ENCODE data around the gene DNAH2.

DNA sequence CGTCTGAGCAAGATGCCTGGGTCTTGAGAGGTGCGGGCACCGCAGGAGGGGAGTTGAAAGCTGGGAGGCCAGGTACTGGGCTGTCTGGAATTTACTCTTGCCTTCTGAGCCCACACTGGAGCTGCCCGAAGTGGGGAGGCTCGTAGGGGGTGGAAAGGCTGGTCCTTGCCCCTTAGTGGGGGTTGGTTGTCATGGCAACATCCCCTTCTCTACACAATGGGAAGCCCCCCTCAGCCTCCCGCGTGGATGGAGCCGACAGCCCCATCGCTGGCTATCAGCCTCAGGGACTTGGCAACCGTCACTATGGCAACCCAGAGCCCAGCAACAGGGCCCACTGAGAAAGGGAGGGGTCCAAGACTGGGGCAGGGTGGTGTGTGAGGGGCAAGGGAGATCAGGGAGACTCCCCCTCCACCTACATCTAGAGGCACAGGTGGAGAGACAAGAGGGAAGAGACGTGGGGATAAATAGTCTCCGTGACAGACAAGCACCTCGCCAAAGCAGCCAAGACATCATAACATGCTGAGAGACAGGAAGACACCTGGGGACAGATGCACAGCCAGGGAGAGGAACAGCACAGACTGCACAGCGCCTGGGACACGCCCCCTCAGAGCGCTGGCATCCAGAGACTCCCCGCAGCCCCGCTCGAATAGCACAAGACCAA lies 5.3 kb upstream of the DNAH2 start:
- no peak for TF ChIP-seq ZNF331 (CRISPR knock-in tag; IDR thresholded peaks at IDR 0.05; ENCODE audit: low read depth)
- TF ChIP-seq, protein P1, sequence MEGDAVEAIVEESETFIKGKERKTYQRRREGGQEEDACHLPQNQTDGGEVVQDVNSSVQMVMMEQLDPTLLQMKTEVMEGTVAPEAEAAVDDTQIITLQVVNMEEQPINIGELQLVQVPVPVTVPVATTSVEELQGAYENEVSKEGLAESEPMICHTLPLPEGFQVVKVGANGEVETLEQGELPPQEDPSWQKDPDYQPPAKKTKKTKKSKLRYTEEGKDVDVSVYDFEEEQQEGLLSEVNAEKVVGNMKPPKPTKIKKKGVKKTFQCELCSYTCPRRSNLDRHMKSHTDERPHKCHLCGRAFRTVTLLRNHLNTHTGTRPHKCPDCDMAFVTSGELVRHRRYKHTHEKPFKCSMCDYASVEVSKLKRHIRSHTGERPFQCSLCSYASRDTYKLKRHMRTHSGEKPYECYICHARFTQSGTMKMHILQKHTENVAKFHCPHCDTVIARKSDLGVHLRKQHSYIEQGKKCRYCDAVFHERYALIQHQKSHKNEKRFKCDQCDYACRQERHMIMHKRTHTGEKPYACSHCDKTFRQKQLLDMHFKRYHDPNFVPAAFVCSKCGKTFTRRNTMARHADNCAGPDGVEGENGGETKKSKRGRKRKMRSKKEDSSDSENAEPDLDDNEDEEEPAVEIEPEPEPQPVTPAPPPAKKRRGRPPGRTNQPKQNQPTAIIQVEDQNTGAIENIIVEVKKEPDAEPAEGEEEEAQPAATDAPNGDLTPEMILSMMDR (conservative IDR thresholded peaks at IDR 0.05; ENCODE audit: low read depth in 2 of 2): no peak
- TF ChIP-seq EZH2phosphoT487 (IDR thresholded peaks at IDR 0.05; ENCODE audit: unreplicated experiment): no peak
- TF ChIP-seq POLR2AphosphoS5 (IDR thresholded peaks at IDR 0.05; ENCODE audit: low read depth): no peak
- TF ChIP-seq NANOG (IDR thresholded peaks at IDR 0.05; ENCODE audit: borderline replicate concordance): no peak
- TF ChIP-seq EZH2 (IDR thresholded peaks at IDR 0.05; ENCODE audit: low read depth, unreplicated experiment): no peak
- TF ChIP-seq, protein P2, sequence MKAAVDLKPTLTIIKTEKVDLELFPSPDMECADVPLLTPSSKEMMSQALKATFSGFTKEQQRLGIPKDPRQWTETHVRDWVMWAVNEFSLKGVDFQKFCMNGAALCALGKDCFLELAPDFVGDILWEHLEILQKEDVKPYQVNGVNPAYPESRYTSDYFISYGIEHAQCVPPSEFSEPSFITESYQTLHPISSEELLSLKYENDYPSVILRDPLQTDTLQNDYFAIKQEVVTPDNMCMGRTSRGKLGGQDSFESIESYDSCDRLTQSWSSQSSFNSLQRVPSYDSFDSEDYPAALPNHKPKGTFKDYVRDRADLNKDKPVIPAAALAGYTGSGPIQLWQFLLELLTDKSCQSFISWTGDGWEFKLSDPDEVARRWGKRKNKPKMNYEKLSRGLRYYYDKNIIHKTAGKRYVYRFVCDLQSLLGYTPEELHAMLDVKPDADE (IDR thresholded peaks at IDR 0.05): no peak
- TF ChIP-seq, protein P3, sequence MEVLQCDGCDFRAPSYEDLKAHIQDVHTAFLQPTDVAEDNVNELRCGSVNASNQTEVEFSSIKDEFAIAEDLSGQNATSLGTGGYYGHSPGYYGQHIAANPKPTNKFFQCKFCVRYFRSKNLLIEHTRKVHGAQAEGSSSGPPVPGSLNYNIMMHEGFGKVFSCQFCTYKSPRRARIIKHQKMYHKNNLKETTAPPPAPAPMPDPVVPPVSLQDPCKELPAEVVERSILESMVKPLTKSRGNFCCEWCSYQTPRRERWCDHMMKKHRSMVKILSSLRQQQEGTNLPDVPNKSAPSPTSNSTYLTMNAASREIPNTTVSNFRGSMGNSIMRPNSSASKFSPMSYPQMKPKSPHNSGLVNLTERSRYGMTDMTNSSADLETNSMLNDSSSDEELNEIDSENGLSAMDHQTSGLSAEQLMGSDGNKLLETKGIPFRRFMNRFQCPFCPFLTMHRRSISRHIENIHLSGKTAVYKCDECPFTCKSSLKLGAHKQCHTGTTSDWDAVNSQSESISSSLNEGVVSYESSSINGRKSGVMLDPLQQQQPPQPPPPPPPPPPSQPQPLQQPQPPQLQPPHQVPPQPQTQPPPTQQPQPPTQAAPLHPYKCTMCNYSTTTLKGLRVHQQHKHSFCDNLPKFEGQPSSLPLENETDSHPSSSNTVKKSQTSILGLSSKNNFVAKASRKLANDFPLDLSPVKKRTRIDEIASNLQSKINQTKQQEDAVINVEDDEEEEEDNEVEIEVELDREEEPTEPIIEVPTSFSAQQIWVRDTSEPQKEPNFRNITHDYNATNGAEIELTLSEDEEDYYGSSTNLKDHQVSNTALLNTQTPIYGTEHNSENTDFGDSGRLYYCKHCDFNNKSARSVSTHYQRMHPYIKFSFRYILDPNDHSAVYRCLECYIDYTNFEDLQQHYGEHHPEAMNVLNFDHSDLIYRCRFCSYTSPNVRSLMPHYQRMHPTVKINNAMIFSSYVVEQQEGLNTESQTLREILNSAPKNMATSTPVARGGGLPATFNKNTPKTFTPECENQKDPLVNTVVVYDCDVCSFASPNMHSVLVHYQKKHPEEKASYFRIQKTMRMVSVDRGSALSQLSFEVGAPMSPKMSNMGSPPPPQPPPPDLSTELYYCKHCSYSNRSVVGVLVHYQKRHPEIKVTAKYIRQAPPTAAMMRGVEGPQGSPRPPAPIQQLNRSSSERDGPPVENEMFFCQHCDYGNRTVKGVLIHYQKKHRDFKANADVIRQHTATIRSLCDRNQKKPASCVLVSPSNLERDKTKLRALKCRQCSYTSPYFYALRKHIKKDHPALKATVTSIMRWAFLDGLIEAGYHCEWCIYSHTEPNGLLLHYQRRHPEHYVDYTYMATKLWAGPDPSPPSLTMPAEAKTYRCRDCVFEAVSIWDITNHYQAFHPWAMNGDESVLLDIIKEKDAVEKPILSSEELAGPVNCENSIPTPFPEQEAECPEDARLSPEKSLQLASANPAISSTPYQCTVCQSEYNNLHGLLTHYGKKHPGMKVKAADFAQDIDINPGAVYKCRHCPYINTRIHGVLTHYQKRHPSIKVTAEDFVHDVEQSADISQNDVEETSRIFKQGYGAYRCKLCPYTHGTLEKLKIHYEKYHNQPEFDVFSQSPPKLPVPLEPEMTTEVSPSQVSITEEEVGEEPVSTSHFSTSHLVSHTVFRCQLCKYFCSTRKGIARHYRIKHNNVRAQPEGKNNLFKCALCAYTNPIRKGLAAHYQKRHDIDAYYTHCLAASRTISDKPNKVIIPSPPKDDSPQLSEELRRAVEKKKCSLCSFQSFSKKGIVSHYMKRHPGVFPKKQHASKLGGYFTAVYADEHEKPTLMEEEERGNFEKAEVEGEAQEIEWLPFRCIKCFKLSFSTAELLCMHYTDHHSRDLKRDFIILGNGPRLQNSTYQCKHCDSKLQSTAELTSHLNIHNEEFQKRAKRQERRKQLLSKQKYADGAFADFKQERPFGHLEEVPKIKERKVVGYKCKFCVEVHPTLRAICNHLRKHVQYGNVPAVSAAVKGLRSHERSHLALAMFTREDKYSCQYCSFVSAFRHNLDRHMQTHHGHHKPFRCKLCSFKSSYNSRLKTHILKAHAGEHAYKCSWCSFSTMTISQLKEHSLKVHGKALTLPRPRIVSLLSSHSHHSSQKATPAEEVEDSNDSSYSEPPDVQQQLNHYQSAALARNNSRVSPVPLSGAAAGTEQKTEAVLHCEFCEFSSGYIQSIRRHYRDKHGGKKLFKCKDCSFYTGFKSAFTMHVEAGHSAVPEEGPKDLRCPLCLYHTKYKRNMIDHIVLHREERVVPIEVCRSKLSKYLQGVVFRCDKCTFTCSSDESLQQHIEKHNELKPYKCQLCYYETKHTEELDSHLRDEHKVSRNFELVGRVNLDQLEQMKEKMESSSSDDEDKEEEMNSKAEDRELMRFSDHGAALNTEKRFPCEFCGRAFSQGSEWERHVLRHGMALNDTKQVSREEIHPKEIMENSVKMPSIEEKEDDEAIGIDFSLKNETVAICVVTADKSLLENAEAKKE (CRISPR knock-in tag; IDR thresholded peaks at IDR 0.05): no peak
- TF ChIP-seq, protein P4, sequence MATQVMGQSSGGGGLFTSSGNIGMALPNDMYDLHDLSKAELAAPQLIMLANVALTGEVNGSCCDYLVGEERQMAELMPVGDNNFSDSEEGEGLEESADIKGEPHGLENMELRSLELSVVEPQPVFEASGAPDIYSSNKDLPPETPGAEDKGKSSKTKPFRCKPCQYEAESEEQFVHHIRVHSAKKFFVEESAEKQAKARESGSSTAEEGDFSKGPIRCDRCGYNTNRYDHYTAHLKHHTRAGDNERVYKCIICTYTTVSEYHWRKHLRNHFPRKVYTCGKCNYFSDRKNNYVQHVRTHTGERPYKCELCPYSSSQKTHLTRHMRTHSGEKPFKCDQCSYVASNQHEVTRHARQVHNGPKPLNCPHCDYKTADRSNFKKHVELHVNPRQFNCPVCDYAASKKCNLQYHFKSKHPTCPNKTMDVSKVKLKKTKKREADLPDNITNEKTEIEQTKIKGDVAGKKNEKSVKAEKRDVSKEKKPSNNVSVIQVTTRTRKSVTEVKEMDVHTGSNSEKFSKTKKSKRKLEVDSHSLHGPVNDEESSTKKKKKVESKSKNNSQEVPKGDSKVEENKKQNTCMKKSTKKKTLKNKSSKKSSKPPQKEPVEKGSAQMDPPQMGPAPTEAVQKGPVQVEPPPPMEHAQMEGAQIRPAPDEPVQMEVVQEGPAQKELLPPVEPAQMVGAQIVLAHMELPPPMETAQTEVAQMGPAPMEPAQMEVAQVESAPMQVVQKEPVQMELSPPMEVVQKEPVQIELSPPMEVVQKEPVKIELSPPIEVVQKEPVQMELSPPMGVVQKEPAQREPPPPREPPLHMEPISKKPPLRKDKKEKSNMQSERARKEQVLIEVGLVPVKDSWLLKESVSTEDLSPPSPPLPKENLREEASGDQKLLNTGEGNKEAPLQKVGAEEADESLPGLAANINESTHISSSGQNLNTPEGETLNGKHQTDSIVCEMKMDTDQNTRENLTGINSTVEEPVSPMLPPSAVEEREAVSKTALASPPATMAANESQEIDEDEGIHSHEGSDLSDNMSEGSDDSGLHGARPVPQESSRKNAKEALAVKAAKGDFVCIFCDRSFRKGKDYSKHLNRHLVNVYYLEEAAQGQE (IDR thresholded peaks at IDR 0.05; ENCODE audit: unreplicated experiment): no peak
- TF ChIP-seq CREB1 (CRISPR knock-in tag; IDR thresholded peaks at IDR 0.05; ENCODE audit: low read depth): no peak

All from GM23338 (cell line).